ENCODE measurements around the gene URB1. TPM values are rescaled to one million over a fixed set of nuclear protein-coding genes. Genes with fewer than 3 reads are reported as not detected.

URB1 gene
- total RNA-seq, 2 donors from 2014 or later = 33.4 to 41.4 TPM

GRCh38 chr21:32426592-32427051 lies 33.8 kb upstream of the URB1 start:
- intact Hi-C loops (cut with DNase I) = no loop called here
- Histone ChIP-seq H3K4me3 (no peak overlapping the region), H3K36me3 (no peaks in the 10 kb centered on the region), H3K27ac (peak overlapping the region; percentile 35 to 58), H3K4me1 (replicated peaks) (no peaks in the 10 kb centered on the region), H3K9me3 (no peaks in the 10 kb centered on the region), H3K27me3 (replicated peaks; ENCODE audit: insufficient read depth) (no peaks in the 10 kb centered on the region)
- no peak for TF ChIP-seq CTCF (IDR thresholded peaks at IDR 0.05)
- peak; percentile 18 for TF ChIP-seq POLR2AphosphoS5 (IDR thresholded peaks at IDR 0.05)
- DNase-seq (ENCODE audit: low spot score) = no peak
- 41% methylated on average over 6 of the region's 6 CpGs for WGBS

- 40% methylated on average over 5 of the region's 5 CpGs for WGBS
- intact Hi-C loops (cut with DNase I) = no loop called here
- no peaks in the 10 kb centered on the region for H3K4me1 ChIP-seq (replicated peaks)
- no peaks in the 10 kb centered on the region for H3K9me3 ChIP-seq
- no peak overlapping the region for H3K4me3 ChIP-seq
- H3K27ac ChIP-seq = peak overlapping the region; percentile 35 to 58
- peak; percentile 54 for TF ChIP-seq POLR2AphosphoS5 (IDR thresholded peaks at IDR 0.05)
- TF ChIP-seq POLR2A (IDR thresholded peaks at IDR 0.05) = no peak
- TF ChIP-seq CTCF (IDR thresholded peaks at IDR 0.05) = no peak
- peak; percentile 24 for DNase-seq (ENCODE audit: low spot score)
- H3K27me3 ChIP-seq (replicated peaks; ENCODE audit: insufficient read depth) = no peaks in the 10 kb centered on the region
- H3K36me3 ChIP-seq = no peaks in the 10 kb centered on the region
These were observed 33.3 kb upstream of the URB1 start for GRCh38 chr21:32426066-32426465.

- Histone ChIP-seq H3K9me3 (no peaks in the 10 kb centered on the region), H3K4me1 (replicated peaks) (no peaks in the 10 kb centered on the region), H3K27me3 (replicated peaks; ENCODE audit: insufficient read depth) (no peaks in the 10 kb centered on the region), H3K27ac (peak overlapping the region; percentile 35 to 58), H3K4me3 (no peak overlapping the region), H3K36me3 (no peaks in the 10 kb centered on the region)
- no peak for DNase-seq (ENCODE audit: low spot score)
- intact Hi-C loops (cut with DNase I) = no loop called here
- TF ChIP-seq CTCF (IDR thresholded peaks at IDR 0.05) (no peak), POLR2AphosphoS5 (IDR thresholded peaks at IDR 0.05) (no peak), POLR2A (IDR thresholded peaks at IDR 0.05) (no peak)
- WGBS = 43% methylated on average over 4 of the region's 4 CpGs
These were observed 32.8 kb upstream of the URB1 start for GRCh38 chr21:32425628-32426027.

- no peaks in the 10 kb centered on the region for H3K9me3 ChIP-seq
- WGBS = 88% methylated on average over 5 of the region's 5 CpGs
- H3K27ac ChIP-seq = peak overlapping the region; percentile 24 to 58
- no peak for TF ChIP-seq POLR2A (IDR thresholded peaks at IDR 0.05)
- no peak for TF ChIP-seq CTCF (IDR thresholded peaks at IDR 0.05)
- no peak for TF ChIP-seq POLR2AphosphoS5 (IDR thresholded peaks at IDR 0.05)
- no peak overlapping the region for H3K4me3 ChIP-seq
- intact Hi-C loops (cut with DNase I) = no loop called here
- no peaks in the 10 kb centered on the region for H3K27me3 ChIP-seq (replicated peaks; ENCODE audit: insufficient read depth)
- DNase-seq (ENCODE audit: low spot score) = no peak
- no peaks in the 10 kb centered on the region for H3K36me3 ChIP-seq
- no peaks in the 10 kb centered on the region for H3K4me1 ChIP-seq (replicated peaks)
These were observed 31.9 kb upstream of the URB1 start for GRCh38 chr21:32424674-32425073.

GRCh38 chr21:32424191-32424535 lies 31.4 kb upstream of the URB1 start:
- no peak for TF ChIP-seq POLR2A (IDR thresholded peaks at IDR 0.05)
- TF ChIP-seq POLR2AphosphoS5 (IDR thresholded peaks at IDR 0.05) = no peak
- no peak for TF ChIP-seq CTCF (IDR thresholded peaks at IDR 0.05)
- 21% methylated on average over 2 of the region's 2 CpGs for WGBS

More at GRCh38 chr21:32424191-32424535, 31.4 kb upstream of the URB1 start:
- H3K9me3 ChIP-seq = no peaks in the 10 kb centered on the region
- no peaks in the 10 kb centered on the region for H3K27me3 ChIP-seq (replicated peaks; ENCODE audit: insufficient read depth)
- no peaks in the 10 kb centered on the region for H3K4me1 ChIP-seq (replicated peaks)
- no peaks in the 10 kb centered on the region for H3K36me3 ChIP-seq
- no peak overlapping the region for H3K4me3 ChIP-seq
- intact Hi-C loops (cut with DNase I) = no loop called here
- no peak for DNase-seq (ENCODE audit: low spot score)
- peak overlapping the region; percentile 24 to 58 for H3K27ac ChIP-seq
